ENCODE data around the gene ARHGEF17. TPM values are rescaled to one million over a fixed set of nuclear protein-coding genes. Genes with fewer than 3 reads are reported as not detected.

ARHGEF17 gene
- total RNA-seq, 3 donors from 2014 or later, result 0.13 to 0.27 (median 0.13) TPM

DNA sequence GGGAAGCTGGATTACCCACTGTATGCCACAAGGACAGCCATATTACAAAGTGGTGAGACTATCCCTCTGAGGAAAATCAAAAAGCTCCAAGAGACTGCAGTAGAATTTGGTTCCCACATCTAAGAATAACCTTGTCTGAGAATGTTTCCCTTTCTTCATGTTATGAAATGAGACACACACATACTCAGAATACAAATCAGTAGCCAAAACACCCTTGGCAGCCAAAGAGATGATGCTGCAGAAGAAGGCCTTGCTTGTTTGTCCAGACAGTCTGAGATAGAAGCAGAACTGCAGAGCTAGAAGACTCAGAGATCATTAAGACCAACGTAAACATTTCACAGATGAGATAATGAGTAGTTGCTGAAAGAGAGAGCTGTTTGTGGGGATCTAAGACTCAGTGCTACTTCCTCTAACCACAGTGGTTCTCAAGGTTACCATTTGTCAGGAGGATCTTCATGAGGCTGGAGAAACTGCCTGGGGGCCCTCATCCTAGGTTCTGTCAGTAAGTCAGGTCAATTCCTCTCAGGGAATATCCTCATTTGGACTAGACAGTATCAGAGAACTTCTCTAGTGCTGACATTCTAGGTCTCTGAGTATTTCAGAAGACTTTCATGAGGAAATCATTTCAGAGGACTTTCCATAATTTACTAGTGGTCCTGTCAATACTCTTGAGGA lies 107.0 kb downstream of the ARHGEF17 start:
- no peak overlapping the region for H3K4me3 Mint-ChIP-seq
- no peaks in the 10 kb centered on the region for H3K4me1 Mint-ChIP-seq (ENCODE audit: low read depth)
- peaks cover 13% of the 10 kb centered on the region for H3K36me3 Mint-ChIP-seq (ENCODE audit: insufficient read depth)
- no peaks in the 10 kb centered on the region for H3K9me3 Mint-ChIP-seq
- ATAC-seq, result no peak
- H3K27me3 Mint-ChIP-seq (ENCODE audit: low read depth), result no peaks in the 10 kb centered on the region
- no peak for DNase-seq

DNA sequence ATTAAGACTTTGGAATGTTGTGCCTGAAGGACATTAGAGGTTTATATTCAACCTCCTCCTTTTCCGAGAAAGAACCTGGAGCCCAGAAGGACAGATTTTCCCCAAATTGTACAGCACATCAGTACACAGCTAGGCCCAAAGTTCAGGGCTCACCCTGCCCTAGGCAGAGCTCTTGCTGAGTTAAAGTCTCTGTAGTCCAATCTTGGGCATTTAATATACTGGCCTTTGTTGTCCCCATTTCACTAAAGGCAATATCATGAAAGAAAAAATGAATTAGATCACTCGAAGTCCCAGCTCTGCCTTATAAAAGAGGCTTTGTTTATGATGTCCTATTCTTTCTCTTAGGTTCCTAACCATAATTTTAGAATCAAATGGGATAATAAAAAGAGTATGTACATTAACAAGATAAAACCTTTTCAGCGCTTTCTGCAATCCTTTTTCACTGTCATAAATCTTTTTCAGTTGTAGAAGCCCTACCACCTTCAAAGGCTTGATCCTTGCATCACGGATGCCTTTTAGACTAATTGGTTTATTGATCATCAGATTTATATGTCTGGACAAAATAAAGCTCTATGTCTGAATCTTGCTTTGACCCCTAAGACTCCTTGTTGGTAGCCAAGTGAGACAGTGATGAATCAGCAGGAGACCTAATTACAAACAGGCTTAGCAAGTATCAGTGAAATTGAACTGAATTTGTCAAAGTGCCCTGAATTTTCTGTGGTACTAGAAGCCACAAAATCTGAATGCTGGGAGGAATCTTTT lies 108.0 kb downstream of the ARHGEF17 start:
- ATAC-seq (no peak), DNase-seq (no peak)
- Mint-ChIP-seq H3K9me3 (no peaks in the 10 kb centered on the region), H3K36me3 (ENCODE audit: insufficient read depth) (peaks cover 9% of the 10 kb centered on the region), H3K4me1 (ENCODE audit: low read depth) (no peaks in the 10 kb centered on the region), H3K4me3 (no peak overlapping the region), H3K27me3 (ENCODE audit: low read depth) (no peaks in the 10 kb centered on the region)

DNA sequence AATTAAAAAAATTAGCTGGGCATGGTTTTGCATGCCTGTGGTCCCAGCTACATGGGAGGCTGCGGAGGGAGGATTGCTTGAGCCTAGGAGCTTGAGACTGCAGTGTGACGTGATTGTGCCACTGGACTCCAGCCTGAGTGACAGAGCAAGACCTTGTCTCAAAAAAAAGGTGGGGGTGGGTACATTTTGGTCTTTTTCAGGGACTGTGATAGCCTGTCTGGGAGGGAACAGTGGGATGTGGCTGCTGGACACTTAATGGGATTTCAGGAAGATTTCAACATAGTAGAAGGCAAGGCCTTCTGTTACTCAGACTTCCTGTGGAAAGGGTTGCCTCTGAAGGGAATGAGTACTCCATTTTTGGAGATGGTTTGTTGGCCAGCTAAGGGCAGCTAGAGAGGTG lies 108.7 kb downstream of the ARHGEF17 start:
- no peak for DNase-seq
- no peaks in the 10 kb centered on the region for H3K9me3 Mint-ChIP-seq
- H3K4me3 Mint-ChIP-seq, result no peak overlapping the region
- no peaks in the 10 kb centered on the region for H3K27me3 Mint-ChIP-seq (ENCODE audit: low read depth)
- no peaks in the 10 kb centered on the region for H3K4me1 Mint-ChIP-seq (ENCODE audit: low read depth)
- no peak for ATAC-seq
- peaks cover 9% of the 10 kb centered on the region for H3K36me3 Mint-ChIP-seq (ENCODE audit: insufficient read depth)

Other genes with a start within 250 kb of the ARHGEF17 start
- gene FCHSD2, start 166.0 kb upstream of the ARHGEF17 start, total RNA-seq, result 10 to 100 TPM; 16.3 to 25.0 (median 20.3) TPM
- not detected for gene P2RY2, start 90.0 kb upstream of the ARHGEF17 start, total RNA-seq
- gene P2RY6, start 35.9 kb upstream of the ARHGEF17 start, total RNA-seq, result not detected
- gene RELT, start 68.1 kb downstream of the ARHGEF17 start, total RNA-seq, result 10 to 100 TPM; 31.3 to 36.6 (median 32.5) TPM